Measurements from ENCODE around the gene SCCPDH.

DNA sequence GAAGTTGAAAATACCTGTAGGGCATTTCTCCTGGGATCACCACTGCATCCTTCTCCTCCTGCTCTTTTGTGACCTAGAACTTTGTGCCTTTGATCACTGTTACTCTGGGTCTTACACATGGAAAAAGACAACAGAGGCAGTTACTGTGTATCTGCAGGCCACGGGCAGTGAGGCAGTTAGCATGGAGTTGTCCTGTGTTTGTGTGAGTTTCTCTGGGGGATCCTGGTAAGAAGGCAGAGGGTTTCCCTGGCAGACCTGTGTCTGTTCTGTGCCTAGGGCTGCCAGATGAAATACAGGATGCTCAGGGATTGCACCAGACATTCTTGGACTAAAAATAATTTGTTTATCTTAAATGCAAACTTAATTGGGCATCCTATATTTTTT lies 44.4 kb upstream of the SCCPDH start:
- TF ChIP-seq, protein P1, sequence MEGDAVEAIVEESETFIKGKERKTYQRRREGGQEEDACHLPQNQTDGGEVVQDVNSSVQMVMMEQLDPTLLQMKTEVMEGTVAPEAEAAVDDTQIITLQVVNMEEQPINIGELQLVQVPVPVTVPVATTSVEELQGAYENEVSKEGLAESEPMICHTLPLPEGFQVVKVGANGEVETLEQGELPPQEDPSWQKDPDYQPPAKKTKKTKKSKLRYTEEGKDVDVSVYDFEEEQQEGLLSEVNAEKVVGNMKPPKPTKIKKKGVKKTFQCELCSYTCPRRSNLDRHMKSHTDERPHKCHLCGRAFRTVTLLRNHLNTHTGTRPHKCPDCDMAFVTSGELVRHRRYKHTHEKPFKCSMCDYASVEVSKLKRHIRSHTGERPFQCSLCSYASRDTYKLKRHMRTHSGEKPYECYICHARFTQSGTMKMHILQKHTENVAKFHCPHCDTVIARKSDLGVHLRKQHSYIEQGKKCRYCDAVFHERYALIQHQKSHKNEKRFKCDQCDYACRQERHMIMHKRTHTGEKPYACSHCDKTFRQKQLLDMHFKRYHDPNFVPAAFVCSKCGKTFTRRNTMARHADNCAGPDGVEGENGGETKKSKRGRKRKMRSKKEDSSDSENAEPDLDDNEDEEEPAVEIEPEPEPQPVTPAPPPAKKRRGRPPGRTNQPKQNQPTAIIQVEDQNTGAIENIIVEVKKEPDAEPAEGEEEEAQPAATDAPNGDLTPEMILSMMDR (IDR thresholded peaks at IDR 0.05), result no peak
- TF ChIP-seq POLR2A (IDR thresholded peaks at IDR 0.05) (no peak), EP300 (IDR thresholded peaks at IDR 0.05) (no peak)

Data from ovary (tissue), 3 donors.